Measurements from ENCODE around the gene NUP50.

NUP50 gene

GRCh38 chr22:45228401-45228754, 64.7 kb downstream of the NUP50 start:
- Histone ChIP-seq H3K4me2 (peak overlapping the region in 7 of 11 experiments; percentile 73 to 91 (median 86); a peak in 13 of 22 replicates), H3K36me3 (peaks cover 0 to 32% (median 8%) of the 10 kb centered on the region in 11 experiments; a peak in 10 of 22 replicates), H3K9me3 (replicated peaks in 1 of 11) (no peaks in the 10 kb centered on the region), H3K27me3 (no peaks in the 10 kb centered on the region), H3K4me1 (peaks cover 90 to 98% (median 93%) of the 10 kb centered on the region in 10 experiments), H3K27ac (peak overlapping the region in 10 of 11 experiments; percentile 26 to 78 (median 75); a peak in 15 of 22 replicates), H3K4me3 (no peak overlapping the region), H3K9ac (peak overlapping the region in 3 of 11 experiments; percentile 20 to 50 (median 45); a peak in 3 of 22 replicates), H4K20me1 (peaks cover 39 to 93% (median 75%) of the 10 kb centered on the region in 11 experiments; a peak in 18 of 22 replicates)
- TF ChIP-seq Cebpa-rat (IDR thresholded peaks at IDR 0.05) = no peak

- H3K9me3 ChIP-seq (replicated peaks in 1 of 11) = no peaks in the 10 kb centered on the region
- peaks cover 90 to 98% (median 93%) of the 10 kb centered on the region in 10 experiments for H3K4me1 ChIP-seq
- H3K27ac ChIP-seq = peak overlapping the region in 7 of 11 experiments; percentile 6 to 71 (median 42); a peak in 6 of 22 replicates
- no peaks in the 10 kb centered on the region for H3K27me3 ChIP-seq
- H3K9ac ChIP-seq = no peak overlapping the region; a peak in 1 of 22 replicates
- no peak for TF ChIP-seq Cebpa-rat (IDR thresholded peaks at IDR 0.05)
- peaks cover 0 to 39% (median 8%) of the 10 kb centered on the region in 11 experiments; a peak in 10 of 22 replicates for H3K36me3 ChIP-seq
- no peak overlapping the region for H3K4me3 ChIP-seq
- peaks cover 32 to 93% (median 76%) of the 10 kb centered on the region in 11 experiments; a peak in 18 of 22 replicates for H4K20me1 ChIP-seq
- H3K4me2 ChIP-seq = peak overlapping the region in 2 of 11 experiments; percentile 94 to 99; a peak in 3 of 22 replicates
Measured at GRCh38 chr22:45229181-45229580, 65.5 kb downstream of the NUP50 start.

- TF ChIP-seq Cebpa-rat (IDR thresholded peaks at IDR 0.05) = peak in 3 of 11 experiments; percentile 20 to 51 (median 30); a peak in 3 of 22 replicates
- Histone ChIP-seq H3K36me3 (peaks cover 0 to 31% (median 8%) of the 10 kb centered on the region in 11 experiments; a peak in 9 of 22 replicates), H4K20me1 (peaks cover 23 to 92% (median 68%) of the 10 kb centered on the region in 11 experiments; a peak in 18 of 22 replicates), H3K27ac (peak overlapping the region in 8 of 11 experiments; percentile 27 to 92 (median 54); a peak in 14 of 22 replicates), H3K27me3 (no peaks in the 10 kb centered on the region), H3K9ac (peak overlapping the region in 7 of 11 experiments; percentile 8 to 53 (median 32); a peak in 6 of 22 replicates), H3K9me3 (replicated peaks in 1 of 11) (no peaks in the 10 kb centered on the region), H3K4me3 (no peak overlapping the region), H3K4me2 (peak overlapping the region; percentile 94 to 100 (median 97); a peak in 18 of 22 replicates), H3K4me1 (peaks cover 91 to 98% (median 93%) of the 10 kb centered on the region in 10 experiments)
Measured at GRCh38 chr22:45230026-45230721, 66.4 kb downstream of the NUP50 start.

GRCh38 chr22:45231293-45231692, 67.6 kb downstream of the NUP50 start:
- no peaks in the 10 kb centered on the region for H3K27me3 ChIP-seq
- peaks cover 91 to 97% (median 92%) of the 10 kb centered on the region in 10 experiments for H3K4me1 ChIP-seq
- H3K36me3 ChIP-seq = peaks cover 0 to 30% (median 8%) of the 10 kb centered on the region in 11 experiments; a peak in 10 of 22 replicates
- peak overlapping the region in 1 of 11 experiments; percentile 5; a peak in 2 of 22 replicates for H3K9ac ChIP-seq
- no peaks in the 10 kb centered on the region for H3K9me3 ChIP-seq (replicated peaks in 1 of 11)
- TF ChIP-seq Cebpa-rat (IDR thresholded peaks at IDR 0.05) = no peak
- H3K4me2 ChIP-seq = peak overlapping the region; percentile 94 to 100 (median 97); a peak in 21 of 22 replicates
- no peak overlapping the region for H3K4me3 ChIP-seq
- H4K20me1 ChIP-seq = peaks cover 23 to 90% (median 65%) of the 10 kb centered on the region in 11 experiments; a peak in 19 of 22 replicates
- peak overlapping the region in 7 of 11 experiments; percentile 32 to 92 (median 73); a peak in 11 of 22 replicates for H3K27ac ChIP-seq

GRCh38 chr22:45233386-45233785, 69.7 kb downstream of the NUP50 start:
- peaks cover 91 to 97% (median 92%) of the 10 kb centered on the region in 10 experiments for H3K4me1 ChIP-seq
- no peaks in the 10 kb centered on the region for H3K27me3 ChIP-seq
- H3K9me3 ChIP-seq (replicated peaks in 1 of 11) = no peaks in the 10 kb centered on the region
- TF ChIP-seq Cebpa-rat (IDR thresholded peaks at IDR 0.05) = no peak
- peak overlapping the region in 2 of 10 experiments; percentile 50 to 64; a peak in 3 of 20 replicates for H3K4me3 ChIP-seq
- peaks cover 26 to 89% (median 69%) of the 10 kb centered on the region in 11 experiments; a peak in 21 of 22 replicates for H4K20me1 ChIP-seq
- peak overlapping the region; percentile 65 to 88 (median 79); a peak in 20 of 22 replicates for H3K9ac ChIP-seq
- peak overlapping the region; percentile 94 to 100 (median 97) for H3K4me2 ChIP-seq
- H3K36me3 ChIP-seq = peaks cover 4 to 42% (median 17%) of the 10 kb centered on the region in 11 experiments; a peak in 18 of 22 replicates
- peak overlapping the region in 9 of 11 experiments; percentile 73 to 92 (median 88); a peak in 18 of 22 replicates for H3K27ac ChIP-seq

GRCh38 chr22:45233827-45234226, 70.1 kb downstream of the NUP50 start:
- Histone ChIP-seq H3K36me3 (peaks cover 8 to 46% (median 21%) of the 10 kb centered on the region in 11 experiments; a peak in 18 of 22 replicates), H4K20me1 (peaks cover 31 to 92% (median 73%) of the 10 kb centered on the region in 11 experiments), H3K9ac (peak overlapping the region; percentile 65 to 88 (median 79)), H3K4me3 (peak overlapping the region; percentile 30 to 64 (median 48); a peak in 10 of 20 replicates), H3K27me3 (no peaks in the 10 kb centered on the region), H3K4me2 (peak overlapping the region; percentile 94 to 100 (median 97)), H3K9me3 (replicated peaks in 1 of 11) (no peaks in the 10 kb centered on the region), H3K27ac (peak overlapping the region; percentile 55 to 92 (median 87); a peak in 21 of 22 replicates), H3K4me1 (peaks cover 94 to 97% (median 96%) of the 10 kb centered on the region in 10 experiments)
- no peak for TF ChIP-seq Cebpa-rat (IDR thresholded peaks at IDR 0.05)

GRCh38 chr22:45235101-45235777, 71.5 kb downstream of the NUP50 start:
- Histone ChIP-seq H3K4me2 (peak overlapping the region; percentile 94 to 100 (median 97)), H4K20me1 (peaks cover 39 to 96% (median 76%) of the 10 kb centered on the region in 11 experiments), H3K36me3 (peaks cover 12 to 50% (median 25%) of the 10 kb centered on the region in 11 experiments; a peak in 18 of 22 replicates), H3K4me3 (peak overlapping the region; percentile 31 to 64 (median 48)), H3K27ac (peak overlapping the region; percentile 55 to 92 (median 87); a peak in 21 of 22 replicates), H3K4me1 (peaks cover 91 to 99% (median 98%) of the 10 kb centered on the region in 10 experiments), H3K9ac (peak overlapping the region; percentile 65 to 88 (median 79)), H3K9me3 (replicated peaks in 1 of 11) (no peaks in the 10 kb centered on the region), H3K27me3 (no peaks in the 10 kb centered on the region)
- no peak for TF ChIP-seq Cebpa-rat (IDR thresholded peaks at IDR 0.05)

GRCh38 chr22:45235851-45236342, 72.2 kb downstream of the NUP50 start:
- H3K27ac ChIP-seq = peak overlapping the region; percentile 32 to 92 (median 87); a peak in 21 of 22 replicates
- peaks cover 85 to 92% (median 91%) of the 10 kb centered on the region in 10 experiments for H3K4me1 ChIP-seq
- TF ChIP-seq Cebpa-rat (IDR thresholded peaks at IDR 0.05) = no peak
- H3K9me3 ChIP-seq (replicated peaks in 1 of 11) = no peaks in the 10 kb centered on the region
- peak overlapping the region; percentile 48 to 88 (median 79) for H3K9ac ChIP-seq
- peaks cover 39 to 93% (median 70%) of the 10 kb centered on the region in 11 experiments for H4K20me1 ChIP-seq
- H3K4me2 ChIP-seq = peak overlapping the region; percentile 94 to 100 (median 97)
- peak overlapping the region; percentile 31 to 64 (median 48) for H3K4me3 ChIP-seq
- no peaks in the 10 kb centered on the region for H3K27me3 ChIP-seq
- peaks cover 12 to 50% (median 25%) of the 10 kb centered on the region in 11 experiments; a peak in 17 of 22 replicates for H3K36me3 ChIP-seq

All from BLaER1 treated with 17β-estradiol and CSF1 and Interleukin-3, amounts not matched to agents 10 nM and 100 nM (cell line).